Ishikawa (cell line): ENCODE data around the gene SEMA3E.
A peak's percentile ranks its signal among the peaks of the same experiment; 100 is the strongest.

Experiments used
- CEBPB ChIP-seq: IDR thresholded peaks from 2 replicates; pipeline ENCODE4 v1.6.1; 2012
- CREB1 ChIP-seq: IDR thresholded peaks from 2 replicates; pipeline ENCODE4 v1.6.1; 2012; ENCODE audit warnings: low read depth
- EGR1 ChIP-seq: IDR thresholded peaks from 2 replicates; pipeline ENCODE4 v1.6.1; 2012
- EP300 ChIP-seq: IDR thresholded peaks from 2 replicates; pipeline ENCODE4 v1.6.1; 2012; ENCODE audit warnings: borderline replicate concordance
- FOXM1 ChIP-seq: IDR thresholded peaks from 2 replicates; pipeline ENCODE4 v1.6.1; 2012; ENCODE audit warnings: low read depth, borderline replicate concordance
- MAX ChIP-seq: IDR thresholded peaks from 2 replicates; pipeline ENCODE4 v1.6.1; 2012
- NFIC ChIP-seq: IDR thresholded peaks from 2 replicates; pipeline ENCODE4 v1.6.1; 2012
- RAD21 ChIP-seq: IDR thresholded peaks from 2 replicates; pipeline ENCODE4 v1.6.1; 2012; ENCODE audit warnings: low read depth
- REST ChIP-seq: IDR thresholded peaks from 2 replicates; pipeline ENCODE4 v1.6.1; 2012; ENCODE audit warnings: low read depth, mild to moderate bottlenecking
- TAF1 ChIP-seq: IDR thresholded peaks from 2 replicates; pipeline ENCODE4 v1.6.1; 2012; ENCODE audit warnings: low read depth, mild to moderate bottlenecking
- TCF12 ChIP-seq: IDR thresholded peaks from 2 replicates; pipeline ENCODE4 v1.6.1; 2012; ENCODE audit warnings: low read depth
- TEAD4 ChIP-seq: IDR thresholded peaks from 2 replicates; pipeline ENCODE4 v1.6.1; 2012
- USF1 ChIP-seq: IDR thresholded peaks from 2 replicates; pipeline ENCODE4 v1.6.1; 2012
- YY1 ChIP-seq: IDR thresholded peaks from 2 replicates; pipeline ENCODE4 v1.6.1; 2012; ENCODE audit warnings: low read depth
- ZBTB7A ChIP-seq: IDR thresholded peaks from 2 replicates; pipeline ENCODE4 v1.6.1; 2012; ENCODE audit warnings: low read depth

Gene SEMA3E

GRCh38 chr7:83414947-83415346 is 234.0 kb downstream of the SEMA3E start:
- TF ChIP-seq ZBTB7A, result no peak
- TF ChIP-seq MAX, result no peak
- no peak for TF ChIP-seq CEBPB
- TF ChIP-seq FOXM1, result no peak; the same call in 1 of the 2 replicates
- no peak for TF ChIP-seq CREB1
- TF ChIP-seq TCF12, result no peak
- TF ChIP-seq NFIC, result peak; percentile 34

GRCh38 chr7:83413831-83414230 is 235.1 kb downstream of the SEMA3E start:
- TF ChIP-seq NFIC (peak; percentile 79), TCF12 (no peak)

GRCh38 chr7:83413424-83413823 is 235.5 kb downstream of the SEMA3E start:
- TF ChIP-seq TEAD4 (no peak), NFIC (no peak), MAX (no peak), REST (no peak), TCF12 (no peak), ZBTB7A (no peak), YY1 (no peak), TAF1 (no peak), USF1 (no peak), EGR1 (no peak), RAD21 (no peak), CEBPB (no peak), EP300 (no peak), FOXM1 (no peak), CREB1 (no peak)

- peak; percentile 89 for TF ChIP-seq RAD21
- no peak for TF ChIP-seq MAX
These were observed 237.8 kb downstream of the SEMA3E start for GRCh38 chr7:83410989-83411591.

GRCh38 chr7:83394776-83395175 is 254.2 kb downstream of the SEMA3E start:
- TF ChIP-seq REST (no peak), TAF1 (no peak), FOXM1 (no peak), MAX (no peak), EP300 (no peak), USF1 (no peak), EGR1 (no peak), NFIC (no peak)

- TF ChIP-seq TCF12 (no peak), REST (no peak), CEBPB (no peak), YY1 (no peak)
These were observed 260.5 kb downstream of the SEMA3E start for GRCh38 chr7:83388436-83388835.
